Suprapubic skin (tissue), 4 donors: ENCODE results near the gene ARRDC5. TPM values are rescaled to one million over a fixed set of nuclear protein-coding genes. Genes with fewer than 3 reads are reported as not detected.

Experiments
- DNase-seq, 2 donors: peaks; one replicate each; pipeline ENCODE4 v3.0.0-alpha.2; 2019; ENCODE audit warnings: low spot score in 2 of 2
- H3K27ac ChIP-seq: fragments of 200-600 bp; sonication (generic); one replicate; pipeline ENCODE4 v1.5.1; 2019
- H3K27me3 ChIP-seq: fragments of 200-600 bp; sonication (generic); one replicate; pipeline ENCODE4 v1.5.1; 2019
- H3K36me3 ChIP-seq: fragments of 200-600 bp; sonication (generic); one replicate; pipeline ENCODE4 v1.5.1; 2019
- H3K4me1 ChIP-seq: fragments of 200-600 bp; sonication (generic); one replicate; pipeline ENCODE4 v1.5.1; 2019
- H3K4me3 ChIP-seq: fragments of 200-600 bp; sonication (generic); one replicate; pipeline ENCODE4 v1.5.1; 2019; ENCODE audit warnings: mild to moderate bottlenecking
- H3K9me3 ChIP-seq: fragments of 200-600 bp; sonication (generic); one replicate; pipeline ENCODE4 v1.5.1; 2019
- CTCF ChIP-seq, 2 donors: fragments of 200-600 bp in 1 of 2; fragments of 450-650 bp in 1 of 2; sonication (generic) in 1 of 2; IDR thresholded peaks; one replicate each; pipeline ENCODE4 v1.5.1; 2016 to 2019; ENCODE audit warnings: antibody characterized with exemption in 2 of 2, mild to moderate bottlenecking in 1 of 2, moderate library complexity in 1 of 2
- EP300 ChIP-seq: sonication (generic); formaldehyde crosslinking; IDR thresholded peaks from one replicate; pipeline ENCODE4 v1.6.1; 2017; ENCODE audit warnings: antibody characterized with exemption
- POLR2A ChIP-seq, 2 donors: fragments of 450-650 bp; IDR thresholded peaks; one replicate each; pipeline ENCODE4 v1.6.1; 2017; ENCODE audit warnings: antibody characterized with exemption in 2 of 2, mild to moderate bottlenecking in 2 of 2, moderate library complexity in 2 of 2
- POLR2AphosphoS5 ChIP-seq, 3 donors: sonication (generic); formaldehyde crosslinking; IDR thresholded peaks; one replicate each; pipeline ENCODE4 v1.6.1; 2017; ENCODE audit warnings: antibody characterized with exemption in 3 of 3
- WGBS: methylation state at CpG from one replicate; pipeline ENCODE4 v1.1.5; 2018; 5-methylcytosine and 5-hydroxymethylcytosine counted together
- total RNA-seq, 4 donors: library from RNA; depleted of rRNA; stranded (reverse); fragments of >200 nt; gene quantifications; one replicate each; pipeline ENCODE4 v1.1.0, GENCODE V29; 2016

Gene ARRDC5
- total RNA-seq, 4 donors from 2014 or later = 0.48 TPM; not detected in 3

DNA sequence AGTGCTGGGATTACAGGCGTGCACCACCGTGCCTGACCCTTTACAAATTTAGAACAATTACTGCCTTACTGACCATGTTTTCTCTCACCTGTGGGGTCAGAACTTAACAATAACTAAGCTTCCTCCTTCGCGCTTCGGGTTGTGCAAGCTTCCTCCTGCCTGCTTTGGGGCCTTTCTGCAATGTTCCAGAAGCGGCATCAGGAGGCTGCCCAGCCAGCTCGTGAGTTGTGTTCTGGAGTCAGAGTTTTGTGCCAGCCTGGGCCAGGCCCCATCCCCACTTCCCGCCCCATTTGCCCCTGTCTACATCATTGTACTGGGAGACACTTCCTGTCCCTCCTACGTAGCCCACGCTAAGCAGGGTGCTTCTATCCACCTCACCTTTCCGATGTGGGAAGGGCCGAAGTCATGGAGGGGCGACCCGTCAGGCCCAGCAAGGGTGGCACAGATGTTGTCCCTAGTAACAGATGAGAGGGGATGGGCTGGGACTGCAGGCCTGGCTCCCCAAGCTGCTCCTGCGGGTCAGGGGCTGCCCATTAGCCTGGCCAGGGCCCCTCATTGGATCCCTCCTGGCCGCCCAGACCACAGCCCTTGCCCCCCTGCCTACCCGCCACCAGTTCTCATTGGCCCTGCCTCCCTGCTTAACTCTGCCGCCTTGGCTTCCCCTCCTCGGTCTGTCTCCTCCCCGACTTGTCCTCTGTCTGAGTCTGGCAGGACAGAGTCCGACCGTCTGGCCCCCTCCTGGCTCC, 20.0 kb upstream of the ARRDC5 start:
- Histone ChIP-seq H3K9me3 (no peaks in the 10 kb centered on the region), H3K4me3 (no peak overlapping the region), H3K27me3 (no peaks in the 10 kb centered on the region), H3K27ac (no peak overlapping the region), H3K4me1 (no peaks in the 10 kb centered on the region), H3K36me3 (no peaks in the 10 kb centered on the region)
- DNase-seq = no peak
- WGBS = 85% methylated on average over 20 of the region's 22 CpGs
- TF ChIP-seq POLR2A (IDR thresholded peaks at IDR 0.05) (no peak), EP300 (no peak), CTCF (IDR thresholded peaks at IDR 0.05) (no peak)

DNA sequence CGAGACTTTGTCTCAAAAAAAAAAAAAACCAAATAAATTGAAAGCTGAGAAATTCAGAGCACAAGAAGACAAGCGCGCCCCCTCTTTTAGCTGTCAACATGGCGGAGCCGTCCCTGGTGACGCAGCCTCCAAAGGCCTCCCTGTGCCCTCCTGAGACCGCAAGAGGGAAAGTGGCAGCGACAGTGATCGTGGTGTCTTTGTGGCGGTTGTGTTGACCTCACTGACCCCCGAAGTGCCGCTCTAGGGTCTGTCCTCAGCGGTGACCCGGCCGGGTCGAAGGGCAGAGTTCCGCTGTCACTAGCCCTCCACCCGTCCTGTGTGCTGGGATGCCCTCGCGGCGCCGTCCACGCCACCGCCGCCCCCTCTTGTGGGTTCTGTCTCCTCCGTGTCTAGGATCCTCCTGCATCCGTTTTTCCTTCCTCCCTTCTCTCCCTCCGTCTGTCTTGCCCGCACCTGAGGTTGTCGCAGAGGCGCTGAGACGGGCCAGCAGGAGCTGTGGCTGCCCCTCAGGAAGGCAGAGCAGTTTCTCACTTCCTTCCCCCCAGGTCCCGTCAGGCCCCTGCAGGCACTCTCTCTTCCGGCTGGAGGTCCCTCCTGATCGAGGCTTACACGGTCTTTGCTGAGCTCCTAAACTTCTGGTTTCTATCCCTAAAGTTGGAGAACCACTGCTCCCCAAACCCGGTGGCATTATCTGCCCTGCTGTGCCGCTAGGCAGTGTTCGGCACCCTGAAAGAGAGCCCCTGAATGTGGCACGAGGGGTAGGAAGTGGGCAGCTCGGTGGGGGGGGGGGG, 13.8 kb upstream of the ARRDC5 start:
- Histone ChIP-seq H3K36me3 (no peaks in the 10 kb centered on the region), H3K9me3 (no peaks in the 10 kb centered on the region), H3K27ac (peak overlapping the region; percentile 32), H3K27me3 (no peaks in the 10 kb centered on the region), H3K4me1 (peaks cover 38% of the 10 kb centered on the region), H3K4me3 (peak overlapping the region; percentile 31)
- 87% methylated on average over 41 of the region's 41 CpGs for WGBS
- DNase-seq = peak in 1 of 2 donors; percentile 68
- TF ChIP-seq POLR2AphosphoS5 (IDR thresholded peaks at IDR 0.05) = no peak
- no peak for TF ChIP-seq CTCF (IDR thresholded peaks at IDR 0.05)
- TF ChIP-seq EP300 = no peak
- TF ChIP-seq POLR2A (IDR thresholded peaks at IDR 0.05) = no peak

DNA sequence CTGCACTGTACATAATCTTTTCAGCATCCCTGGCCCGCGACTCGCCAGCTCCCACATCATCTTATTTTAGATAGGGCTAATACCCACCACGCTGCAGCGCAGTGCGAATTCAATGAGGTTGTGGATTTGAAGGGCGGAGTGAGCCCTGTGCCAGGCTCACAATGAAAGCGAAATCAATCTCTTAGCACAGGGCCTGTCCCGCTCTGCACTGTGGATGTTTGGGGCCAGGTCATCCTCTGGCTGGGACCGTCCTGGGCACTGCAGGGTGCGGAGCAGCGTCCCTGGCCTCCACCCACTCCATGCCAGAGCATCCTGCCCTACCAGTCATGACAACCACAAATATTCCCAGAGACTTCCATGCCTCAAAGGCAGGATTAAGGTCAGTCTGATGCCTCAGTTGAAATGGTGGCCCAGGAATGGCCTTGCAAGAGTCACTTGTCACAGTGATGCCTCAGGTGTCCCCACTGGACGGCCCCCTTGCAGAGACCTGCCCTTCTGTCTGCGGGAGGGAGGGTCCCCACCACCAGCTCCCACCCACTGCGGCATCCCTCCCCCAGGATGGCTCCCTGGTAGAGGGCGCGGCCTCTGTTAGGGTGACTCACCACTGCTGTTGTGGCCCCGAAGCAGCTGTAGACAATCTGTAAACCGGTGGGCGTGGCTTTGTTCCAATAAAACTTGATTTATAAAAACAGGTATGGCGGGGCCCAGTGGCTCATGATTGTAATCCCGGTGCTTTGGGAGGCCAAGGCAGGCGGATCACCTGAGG, 12.2 kb upstream of the ARRDC5 start:
- Histone ChIP-seq H3K4me3 (peak overlapping the region; percentile 31), H3K9me3 (no peaks in the 10 kb centered on the region), H3K27me3 (no peaks in the 10 kb centered on the region), H3K4me1 (peaks cover 52% of the 10 kb centered on the region), H3K36me3 (no peaks in the 10 kb centered on the region), H3K27ac (peak overlapping the region; percentile 63)
- DNase-seq = no peak
- 54% methylated on average over 19 of the region's 23 CpGs for WGBS
- TF ChIP-seq POLR2A (IDR thresholded peaks at IDR 0.05) = no peak
- TF ChIP-seq EP300 = no peak
- no peak for TF ChIP-seq POLR2AphosphoS5 (IDR thresholded peaks at IDR 0.05)
- no peak for TF ChIP-seq CTCF (IDR thresholded peaks at IDR 0.05)

GRCh38 chr19:4913996-4914735, 11.5 kb upstream of the ARRDC5 start:
- H3K27ac ChIP-seq = peak overlapping the region; percentile 63
- no peak for DNase-seq
- peaks cover 56% of the 10 kb centered on the region for H3K4me1 ChIP-seq
- no peaks in the 10 kb centered on the region for H3K9me3 ChIP-seq
- H3K27me3 ChIP-seq = no peaks in the 10 kb centered on the region
- peak overlapping the region; percentile 31 for H3K4me3 ChIP-seq
- H3K36me3 ChIP-seq = no peaks in the 10 kb centered on the region
- WGBS = 72% methylated on average over 24 of the region's 24 CpGs
- no peak for TF ChIP-seq POLR2AphosphoS5 (IDR thresholded peaks at IDR 0.05)
- no peak for TF ChIP-seq CTCF (IDR thresholded peaks at IDR 0.05)
- no peak for TF ChIP-seq EP300
- no peak for TF ChIP-seq POLR2A (IDR thresholded peaks at IDR 0.05)
